Activated naive CD4-positive, alpha-beta T cell treated with anti-CD3 and anti-CD28 coated beads, Interleukin-2, amount 10 ng/mL, durations not matched to agents 7 days and 5 days (primary cell): ENCODE results near the gene P4HA1.
"Not testable (repeated sequence)": the region's sequence is repeated elsewhere in the genome, so short reads cannot be mapped to it uniquely, and the experiment has no call there.

Experiments used
- CTCF ChIA-PET: fragments of 350-600 bp; sonication (Branson Sonifier 250); formaldehyde crosslinking; loops from one replicate; lab custom pipeline; 2021; ENCODE audit warnings: antibody characterized with exemption; lab: Charles Lee
- DNase-seq: peaks from one replicate; pipeline ENCODE4 v3.0.0-alpha.2; 2020
- H3K27ac Mint-ChIP-seq: one replicate; pipeline ENCODE4 v1.8.0; 2021; ENCODE audit warnings: mild to moderate bottlenecking, moderate library complexity, mixed read lengths
- H3K27me3 Mint-ChIP-seq: one replicate; pipeline ENCODE4 v1.8.0; 2021; ENCODE audit warnings: mild to moderate bottlenecking, mixed read lengths
- H3K36me3 Mint-ChIP-seq: one replicate; pipeline ENCODE4 v1.8.0; 2021; ENCODE audit warnings: mixed read lengths
- H3K4me1 Mint-ChIP-seq: one replicate; pipeline ENCODE4 v1.8.0; 2021; ENCODE audit warnings: mixed read lengths
- H3K4me3 Mint-ChIP-seq: one replicate; pipeline ENCODE4 v1.8.0; 2021; ENCODE audit warnings: mild to moderate bottlenecking, moderate library complexity, mixed read lengths
- H3K9me3 Mint-ChIP-seq: one replicate; pipeline ENCODE4 v1.8.0; 2021; ENCODE audit warnings: mixed read lengths

Gene P4HA1

GRCh38 chr10:73017955-73018480 is 78.6 kb downstream of the P4HA1 start:
- H3K4me3 Mint-ChIP-seq: no peak overlapping the region
- H3K36me3 Mint-ChIP-seq: peaks cover 43% of the 10 kb centered on the region
- H3K27me3 Mint-ChIP-seq: no peaks in the 10 kb centered on the region
- peaks cover 8% of the 10 kb centered on the region for H3K4me1 Mint-ChIP-seq
- H3K9me3 Mint-ChIP-seq: no peaks in the 10 kb centered on the region
- no peak overlapping the region for H3K27ac Mint-ChIP-seq
- CTCF ChIA-PET: no interaction called here
- no peak for DNase-seq

DNA sequence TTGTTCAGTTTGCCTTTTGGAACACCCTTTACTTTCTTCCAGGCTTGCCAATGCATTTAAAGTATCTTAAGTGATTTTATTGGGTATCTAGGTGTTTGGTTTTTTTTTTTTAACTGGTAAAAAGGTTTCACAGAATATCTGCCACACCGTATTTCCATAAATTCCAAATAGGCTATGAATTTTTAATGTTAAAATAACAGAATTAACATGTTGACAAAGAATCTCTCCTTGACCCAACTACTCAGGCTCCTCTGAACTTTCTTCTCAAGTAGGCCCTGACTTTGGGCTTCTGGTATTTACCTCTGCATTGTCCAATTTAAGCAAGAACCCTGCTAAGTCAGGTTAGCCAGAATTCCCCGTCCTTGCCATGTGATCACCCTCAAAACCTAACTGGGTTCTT is 80.9 kb downstream of the P4HA1 start:
- Mint-ChIP-seq H3K4me3 (no peak overlapping the region), H3K9me3 (no peaks in the 10 kb centered on the region), H3K27me3 (no peaks in the 10 kb centered on the region), H3K4me1 (peaks cover 8% of the 10 kb centered on the region), H3K27ac (no peak overlapping the region), H3K36me3 (peaks cover 41% of the 10 kb centered on the region)
- CTCF ChIA-PET: interaction anchor here (0.9 kb wide), 1 partner anchor 12 kb away, joined by 5 read pairs; no protein-coding TSS in a partner anchor
- DNase-seq: no peak

DNA sequence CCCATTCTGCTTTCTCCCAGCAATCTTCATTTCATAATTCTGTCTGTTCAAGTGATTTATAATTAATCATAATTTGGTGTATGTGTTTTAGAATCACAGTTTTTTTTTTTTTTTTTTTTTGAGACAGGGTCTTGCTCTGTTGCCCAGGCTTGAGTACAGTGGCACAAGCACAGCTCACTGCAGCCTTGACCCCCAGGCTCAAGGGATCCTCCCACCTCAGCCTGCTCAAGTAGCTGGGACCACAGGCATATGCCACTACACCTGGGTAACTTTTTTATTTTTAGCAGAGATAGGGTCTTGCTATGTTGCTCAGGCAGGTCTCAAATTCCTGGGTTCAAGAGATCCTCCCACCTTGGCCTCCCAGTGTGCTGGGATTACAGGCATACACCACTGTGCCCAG is 92.8 kb downstream of the P4HA1 start:
- CTCF ChIA-PET: interaction anchor here (0.7 kb wide), 1 partner anchor 11 kb away, joined by 5 read pairs; no protein-coding TSS in a partner anchor
- H3K4me3 Mint-ChIP-seq: no peak overlapping the region
- no peaks in the 10 kb centered on the region for H3K27me3 Mint-ChIP-seq
- no peaks in the 10 kb centered on the region for H3K4me1 Mint-ChIP-seq
- no peaks in the 10 kb centered on the region for H3K9me3 Mint-ChIP-seq
- DNase-seq: no peak
- H3K27ac Mint-ChIP-seq: no peak overlapping the region
- H3K36me3 Mint-ChIP-seq: peaks cover 34% of the 10 kb centered on the region

GRCh38 chr10:73000973-73001372 is 95.7 kb downstream of the P4HA1 start:
- no peak overlapping the region for H3K27ac Mint-ChIP-seq
- CTCF ChIA-PET: interaction anchor here (0.7 kb wide), 1 partner anchor 618 kb away, joined by 3 read pairs; no protein-coding TSS in a partner anchor
- DNase-seq: no peak
- H3K36me3 Mint-ChIP-seq: peaks cover 22% of the 10 kb centered on the region
- no peak overlapping the region for H3K4me3 Mint-ChIP-seq
- H3K4me1 Mint-ChIP-seq: no peaks in the 10 kb centered on the region
- H3K27me3 Mint-ChIP-seq: no peaks in the 10 kb centered on the region
- H3K9me3 Mint-ChIP-seq: peaks cover 4% of the 10 kb centered on the region

DNA sequence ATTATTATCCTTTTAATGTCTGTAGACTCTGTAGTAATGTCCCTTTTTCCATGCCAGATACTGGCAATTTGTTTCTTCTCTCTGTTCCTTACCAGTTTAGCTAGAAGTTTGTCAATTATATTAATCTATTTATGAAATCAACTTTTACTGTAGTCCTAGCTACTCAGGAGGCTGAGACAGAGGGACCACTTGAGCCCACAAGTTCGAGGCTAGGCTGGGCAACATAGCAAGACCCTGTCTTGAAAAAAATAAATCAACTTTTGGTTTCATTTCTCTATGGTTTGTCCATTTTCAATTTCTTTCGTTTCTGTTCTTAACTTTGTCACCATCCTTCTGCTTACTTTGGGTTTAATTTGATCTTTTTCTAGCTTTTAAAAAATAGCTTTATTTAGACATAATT is 99.6 kb downstream of the P4HA1 start:
- Mint-ChIP-seq H3K36me3 (peaks cover 36% of the 10 kb centered on the region), H3K27ac (no peak overlapping the region), H3K4me1 (no peaks in the 10 kb centered on the region), H3K27me3 (no peaks in the 10 kb centered on the region), H3K9me3 (peaks cover 13% of the 10 kb centered on the region), H3K4me3 (no peak overlapping the region)
- no peak for DNase-seq
- CTCF ChIA-PET: no interaction called here

DNA sequence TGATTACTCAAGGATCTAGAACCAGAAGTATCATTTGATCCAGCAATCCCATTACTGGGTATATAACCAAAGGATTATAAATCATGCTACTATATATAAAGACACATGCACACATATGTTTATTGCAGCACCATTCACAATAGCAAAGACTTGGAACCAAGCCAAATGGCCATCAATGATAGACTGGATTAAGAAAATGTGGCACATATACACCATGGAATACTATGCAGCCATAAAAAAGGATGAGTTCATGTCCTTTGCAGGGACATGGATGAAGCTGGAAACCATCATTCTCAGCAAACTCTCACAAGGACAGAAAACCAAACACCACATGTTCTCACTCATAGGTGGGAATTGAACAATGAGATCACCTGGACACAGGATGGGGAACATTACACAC is 101.2 kb downstream of the P4HA1 start:
- H3K4me3 Mint-ChIP-seq, H3K27ac Mint-ChIP-seq, CTCF ChIA-PET, H3K4me1 Mint-ChIP-seq, DNase-seq, H3K27me3 Mint-ChIP-seq: not testable (repeated sequence)
- Mint-ChIP-seq H3K36me3 (peaks cover 42% of the 10 kb centered on the region), H3K9me3 (peaks cover 13% of the 10 kb centered on the region)

DNA sequence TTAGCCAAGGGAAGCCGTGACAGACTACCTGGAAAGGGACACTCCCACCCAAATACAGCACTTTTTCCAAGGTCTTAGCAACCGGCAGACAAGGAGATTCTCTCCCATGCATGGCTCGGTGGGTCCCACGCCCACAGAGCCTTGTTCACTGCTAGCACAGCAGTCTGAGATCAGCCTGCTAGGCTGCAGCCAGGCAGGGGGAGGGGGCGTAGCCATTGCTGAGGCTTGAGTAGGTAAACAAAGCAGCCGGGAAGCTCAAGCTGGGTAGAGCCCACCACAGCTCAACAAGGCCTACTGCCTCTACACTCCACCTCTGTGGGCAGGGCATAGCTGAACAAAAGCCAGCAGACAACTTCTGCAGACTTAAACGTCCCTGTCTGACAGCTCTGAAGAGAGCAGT is 106.9 kb downstream of the P4HA1 start:
- peaks cover 30% of the 10 kb centered on the region for H3K36me3 Mint-ChIP-seq
- H3K27ac Mint-ChIP-seq, CTCF ChIA-PET, H3K9me3 Mint-ChIP-seq, DNase-seq, H3K27me3 Mint-ChIP-seq, H3K4me3 Mint-ChIP-seq, H3K4me1 Mint-ChIP-seq: not testable (repeated sequence)

GRCh38 chr10:72984618-72985017 is 112.0 kb downstream of the P4HA1 start:
- H3K4me1 Mint-ChIP-seq: not testable (repeated sequence)

DNA sequence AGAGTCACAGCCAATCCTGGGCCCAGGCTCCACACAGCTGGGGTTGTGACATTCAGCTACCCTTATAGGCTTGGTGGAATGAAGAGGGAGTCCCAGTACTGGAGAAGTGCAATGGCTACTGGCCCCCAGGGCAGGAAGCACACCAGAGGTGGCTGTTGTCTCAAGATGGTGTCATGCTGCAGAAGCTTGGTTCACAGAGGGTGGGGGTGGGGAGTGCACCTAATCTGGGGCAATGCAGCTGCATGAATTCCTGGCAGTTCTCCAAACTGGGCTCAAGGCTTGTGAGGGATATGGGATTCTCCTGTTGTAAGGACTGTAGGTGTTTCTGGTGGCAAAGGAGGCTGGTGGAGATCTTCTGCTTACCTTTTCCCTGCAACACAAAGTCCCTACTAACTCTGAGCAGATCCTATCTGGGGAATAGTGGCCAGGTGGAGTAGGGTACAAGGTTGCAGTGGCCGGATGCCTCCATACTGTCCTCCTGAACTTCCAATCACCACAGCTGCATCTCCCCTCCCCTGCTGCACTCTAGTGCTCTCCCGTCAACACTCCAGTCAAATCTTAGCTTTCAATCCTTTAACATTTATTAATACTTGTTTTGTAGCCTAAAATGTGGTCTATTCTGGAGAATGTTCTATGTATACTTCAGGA is 114.7 kb downstream of the P4HA1 start:
- CTCF ChIA-PET: no interaction called here
- DNase-seq: no peak
- Mint-ChIP-seq H3K36me3 (no peaks in the 10 kb centered on the region), H3K9me3 (peaks cover 32% of the 10 kb centered on the region), H3K27ac (no peak overlapping the region), H3K27me3 (no peaks in the 10 kb centered on the region), H3K4me1 (no peaks in the 10 kb centered on the region), H3K4me3 (no peak overlapping the region)

More at GRCh38 chr10:72984618-72985017, 112.0 kb downstream of the P4HA1 start:
- DNase-seq, H3K36me3 Mint-ChIP-seq, CTCF ChIA-PET, H3K4me3 Mint-ChIP-seq, H3K27ac Mint-ChIP-seq, H3K27me3 Mint-ChIP-seq: not testable (repeated sequence)
- peaks cover 11% of the 10 kb centered on the region for H3K9me3 Mint-ChIP-seq

DNA sequence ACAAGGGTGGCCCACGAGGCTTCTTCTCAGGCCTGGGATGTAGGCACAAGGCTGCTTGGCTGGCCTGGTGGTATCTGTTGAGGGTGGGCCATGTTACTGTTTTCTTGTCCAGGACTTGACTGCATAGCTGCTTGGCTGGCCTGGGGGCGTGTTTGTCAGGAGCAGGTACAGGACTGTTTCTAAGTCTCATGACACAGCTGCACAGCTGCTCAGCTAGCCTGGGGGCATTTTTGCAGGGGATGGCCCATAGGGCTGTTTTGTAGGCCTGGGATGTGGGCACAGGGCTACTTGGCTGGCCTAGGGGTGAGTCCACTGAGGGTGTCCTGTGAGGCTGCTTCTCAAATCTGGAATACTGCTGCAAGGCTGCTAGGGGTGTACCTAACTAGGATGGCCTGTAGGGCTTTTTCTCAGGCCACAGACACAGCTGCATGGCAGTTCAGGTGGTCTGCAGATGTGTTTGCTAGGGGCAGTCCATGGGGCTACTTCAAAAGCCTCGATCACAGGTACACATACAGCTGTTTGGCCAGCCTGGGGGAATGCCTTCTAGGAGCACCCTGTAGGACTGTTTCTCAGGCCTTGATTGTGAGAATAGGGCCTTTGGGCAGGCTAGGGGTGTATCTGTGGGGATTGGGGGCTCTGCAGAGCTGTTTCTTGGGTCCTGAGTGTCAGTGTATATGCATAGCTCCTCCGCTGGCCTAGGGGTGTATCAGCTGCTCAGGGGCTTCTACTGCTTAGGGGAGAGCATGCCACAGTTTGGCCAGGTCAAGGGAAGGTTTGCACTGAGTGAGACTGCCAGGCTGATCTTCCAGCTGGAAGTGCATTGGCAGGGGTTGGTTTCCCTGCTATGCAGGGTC is 115.4 kb downstream of the P4HA1 start:
- no peak for DNase-seq
- H3K4me3 Mint-ChIP-seq: no peak overlapping the region

DNA sequence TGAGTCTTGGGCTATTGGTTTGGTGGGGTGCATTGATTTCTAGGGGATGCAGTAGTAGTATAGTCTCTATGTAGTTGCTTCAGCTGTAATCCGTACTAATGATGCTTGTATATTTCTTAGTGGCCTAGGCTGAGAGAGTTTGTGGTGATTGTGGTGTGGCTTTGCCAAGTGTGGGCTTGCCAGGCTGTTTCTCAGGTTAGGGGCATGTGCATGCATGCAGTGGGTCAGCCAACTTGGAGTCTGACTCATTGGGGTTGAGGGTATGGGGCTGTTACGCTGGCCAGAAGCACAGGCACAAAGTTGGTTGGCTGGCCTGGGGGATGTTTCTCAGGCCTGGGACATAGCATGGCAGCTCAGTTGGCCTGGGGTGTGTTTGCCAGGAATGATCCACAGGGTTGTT is 116.3 kb downstream of the P4HA1 start:
- H3K4me1 Mint-ChIP-seq: no peaks in the 10 kb centered on the region
- H3K4me3 Mint-ChIP-seq: no peak overlapping the region
- peaks cover 5% of the 10 kb centered on the region for H3K27me3 Mint-ChIP-seq
- no peak overlapping the region for H3K27ac Mint-ChIP-seq
- no peaks in the 10 kb centered on the region for H3K36me3 Mint-ChIP-seq
- no peak for DNase-seq
- H3K9me3 Mint-ChIP-seq: peaks cover 39% of the 10 kb centered on the region
- CTCF ChIA-PET: no interaction called here

More for the DNA sequence above, 115.4 kb downstream of the P4HA1 start:
- Mint-ChIP-seq H3K4me1 (no peaks in the 10 kb centered on the region), H3K27me3 (peaks cover under 1% of the 10 kb centered on the region), H3K27ac (no peak overlapping the region), H3K9me3 (peaks cover 36% of the 10 kb centered on the region), H3K36me3 (no peaks in the 10 kb centered on the region)
- CTCF ChIA-PET: no interaction called here

DNA sequence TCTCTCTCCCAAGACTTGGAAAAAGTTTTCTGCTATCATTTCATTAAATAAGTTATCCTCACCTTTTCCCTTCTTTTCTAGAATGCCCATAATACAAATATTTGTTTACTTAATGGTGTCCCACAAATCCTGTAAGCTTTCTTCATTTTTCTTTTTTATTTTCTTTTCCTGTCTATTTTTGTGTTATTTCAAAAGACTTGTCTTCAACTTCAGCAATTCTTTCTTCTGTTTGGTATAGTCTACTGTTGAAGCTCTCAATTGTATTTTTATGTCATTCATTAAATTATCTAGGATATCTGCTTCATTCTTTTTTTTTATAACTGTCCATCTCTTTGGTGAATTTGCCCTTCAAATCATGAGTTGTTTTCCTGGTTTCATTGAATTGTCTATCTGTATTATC is 117.0 kb downstream of the P4HA1 start:
- no peak for DNase-seq
- CTCF ChIA-PET: no interaction called here
- Mint-ChIP-seq H3K4me1 (no peaks in the 10 kb centered on the region), H3K4me3 (no peak overlapping the region), H3K36me3 (no peaks in the 10 kb centered on the region), H3K27me3 (peaks cover 5% of the 10 kb centered on the region), H3K27ac (no peak overlapping the region), H3K9me3 (peaks cover 39% of the 10 kb centered on the region)

DNA sequence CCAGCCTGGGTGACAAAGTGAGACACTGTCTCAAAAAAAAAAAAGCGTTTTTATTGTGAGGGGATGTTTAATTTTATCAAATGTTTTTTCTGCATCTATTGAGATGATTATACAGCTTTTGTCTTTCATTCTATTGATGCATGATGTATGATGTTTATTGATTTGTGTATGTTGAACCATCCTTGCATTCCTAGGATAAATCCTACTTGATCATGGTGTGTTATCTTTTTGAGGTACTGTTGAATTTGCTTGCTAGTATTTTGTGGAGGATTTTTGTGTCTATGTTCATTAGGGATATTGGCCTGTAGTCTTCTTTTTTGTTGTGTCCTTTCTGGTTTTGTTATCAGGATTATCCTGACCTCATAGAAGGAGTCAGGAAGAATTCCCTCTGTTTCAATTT is 119.8 kb downstream of the P4HA1 start:
- Mint-ChIP-seq H3K36me3 (no peaks in the 10 kb centered on the region), H3K27me3 (peaks cover 12% of the 10 kb centered on the region), H3K4me3 (no peak overlapping the region), H3K9me3 (peaks cover 37% of the 10 kb centered on the region), H3K4me1 (no peaks in the 10 kb centered on the region), H3K27ac (no peak overlapping the region)
- CTCF ChIA-PET: no interaction called here
- no peak for DNase-seq
